Spinal cord (tissue), 10 donors: ENCODE data around the gene ACTL6A. TPM values are rescaled to one million over a fixed set of nuclear protein-coding genes. Genes with fewer than 3 reads are reported as not detected.

Experiments
- DNase-seq, 6 donors: peaks; one replicate each; pipeline versions ENCODE4 v3.0.0 to v3.0.0-alpha.2; 2013 to 2015; ENCODE audit warnings: low spot score in 6 of 6, low read depth in 4 of 6
- H3K27ac ChIP-seq: one replicate; pipeline ENCODE4 v1.5.1; 2013; ENCODE audit warnings: low read depth, low read length, control low read depth
- H3K27me3 ChIP-seq: one replicate; pipeline ENCODE4 v1.6.1; 2013; ENCODE audit warnings: low read length; ENCODE audit not compliant: control insufficient read depth, insufficient read depth
- H3K36me3 ChIP-seq: one replicate; pipeline ENCODE4 v1.6.1; 2013; ENCODE audit warnings: low read length; ENCODE audit not compliant: control insufficient read depth, insufficient read depth
- H3K4me1 ChIP-seq: one replicate; pipeline ENCODE4 v1.6.1; 2013; ENCODE audit warnings: low read length; ENCODE audit not compliant: control insufficient read depth, insufficient read depth
- H3K4me3 ChIP-seq: one replicate; pipeline ENCODE4 v1.5.1; 2013; ENCODE audit warnings: low read depth, low read length, control low read depth
- H3K9me3 ChIP-seq: one replicate; pipeline ENCODE4 v1.6.1; 2013; ENCODE audit warnings: low read length; ENCODE audit not compliant: control insufficient read depth, insufficient read depth
- WGBS: methylation state at CpG from one replicate; pipeline ENCODE4 v1.1.5; 2013; ENCODE audit warnings: missing lambda C conversion rate; ENCODE audit not compliant: insufficient coverage; 5-methylcytosine and 5-hydroxymethylcytosine counted together
- polyA plus RNA-seq, 2 donors: library from polyadenylated mRNA; unstranded; fragments of 120-200 nt; gene quantifications; one replicate each; pipeline ENCODE4 v1.2.1, GENCODE V29; 2013; ENCODE audit not compliant: insufficient read length in 2 of 2
- total RNA-seq, 2 donors: library from RNA; depleted of rRNA in 1 of 2; stranded (reverse); fragments of 120-200 nt in 1 of 2; fragments of >200 nt in 1 of 2; gene quantifications; one replicate each; pipeline versions ENCODE4 v1.2.3 to v1.2.4, GENCODE V29; 2013 to 2014
- donor health status: healthy.

The ACTL6A gene
- total and polyA plus RNA-seq, 4 donors: 29.8 to 46.2 (median 36.5) TPM

- no peak overlapping the region for H3K27ac ChIP-seq
- no peaks in the 10 kb centered on the region for H3K27me3 ChIP-seq
- H3K4me3 ChIP-seq: no peak overlapping the region
- 94% methylated on average over 2 of the region's 2 CpGs for WGBS
- H3K4me1 ChIP-seq: no peaks in the 10 kb centered on the region
- no peaks in the 10 kb centered on the region for H3K9me3 ChIP-seq
- DNase-seq: no peak
- H3K36me3 ChIP-seq: no peaks in the 10 kb centered on the region
Observed at GRCh38 chr3:179541094-179541493, 21.6 kb upstream of the ACTL6A start.

- H3K9me3 ChIP-seq: no peaks in the 10 kb centered on the region
- no peaks in the 10 kb centered on the region for H3K36me3 ChIP-seq
- 91% methylated on average over 1 of the region's 1 CpG for WGBS
- no peaks in the 10 kb centered on the region for H3K4me1 ChIP-seq
- H3K4me3 ChIP-seq: no peak overlapping the region
- no peaks in the 10 kb centered on the region for H3K27me3 ChIP-seq
- H3K27ac ChIP-seq: no peak overlapping the region
- no peak for DNase-seq
Observed at GRCh38 chr3:179541596-179541995, 21.1 kb upstream of the ACTL6A start.

- H3K4me3 ChIP-seq: no peak overlapping the region
- H3K9me3 ChIP-seq: no peaks in the 10 kb centered on the region
- no peaks in the 10 kb centered on the region for H3K27me3 ChIP-seq
- no peaks in the 10 kb centered on the region for H3K36me3 ChIP-seq
- H3K4me1 ChIP-seq: no peaks in the 10 kb centered on the region
- no peak overlapping the region for H3K27ac ChIP-seq
- DNase-seq: no peak
Observed at GRCh38 chr3:179542375-179542774, 20.4 kb upstream of the ACTL6A start.

- DNase-seq: no peak
- Histone ChIP-seq H3K27me3 (no peaks in the 10 kb centered on the region), H3K9me3 (no peaks in the 10 kb centered on the region), H3K4me1 (no peaks in the 10 kb centered on the region), H3K36me3 (no peaks in the 10 kb centered on the region), H3K27ac (no peak overlapping the region), H3K4me3 (no peak overlapping the region)
- no CpG with 5 or more reads among the region's 2 CpGs for WGBS
Observed at GRCh38 chr3:179544981-179545645, 17.6 kb upstream of the ACTL6A start.

GRCh38 chr3:179546814-179547241 lies 15.9 kb upstream of the ACTL6A start:
- Histone ChIP-seq H3K36me3 (no peaks in the 10 kb centered on the region), H3K4me3 (no peak overlapping the region), H3K4me1 (no peaks in the 10 kb centered on the region), H3K9me3 (no peaks in the 10 kb centered on the region), H3K27ac (no peak overlapping the region), H3K27me3 (no peaks in the 10 kb centered on the region)
- 81% methylated on average over 2 of the region's 2 CpGs for WGBS
- DNase-seq: no peak

GRCh38 chr3:179551349-179552105 lies 11.2 kb upstream of the ACTL6A start:
- no peak overlapping the region for H3K27ac ChIP-seq
- WGBS: no CpG with 5 or more reads among the region's 4 CpGs
- no peak for DNase-seq

GRCh38 chr3:179558742-179559364 lies 3.9 kb upstream of the ACTL6A start:
- Histone ChIP-seq H3K4me1 (peaks cover 5% of the 10 kb centered on the region), H3K4me3 (no peak overlapping the region), H3K27me3 (no peaks in the 10 kb centered on the region), H3K27ac (no peak overlapping the region), H3K9me3 (no peaks in the 10 kb centered on the region), H3K36me3 (no peaks in the 10 kb centered on the region)
- WGBS: 0% methylated on average over 2 of the region's 3 CpGs
- DNase-seq: peak; percentile 36 to 92 (median 62)

More at GRCh38 chr3:179551349-179552105, 11.2 kb upstream of the ACTL6A start:
- no peaks in the 10 kb centered on the region for H3K36me3 ChIP-seq
- H3K4me3 ChIP-seq: no peak overlapping the region
- H3K4me1 ChIP-seq: no peaks in the 10 kb centered on the region
- no peaks in the 10 kb centered on the region for H3K27me3 ChIP-seq
- no peaks in the 10 kb centered on the region for H3K9me3 ChIP-seq

- Histone ChIP-seq H3K27ac (no peak overlapping the region), H3K36me3 (no peaks in the 10 kb centered on the region), H3K9me3 (no peaks in the 10 kb centered on the region), H3K4me1 (peaks cover 7% of the 10 kb centered on the region), H3K27me3 (no peaks in the 10 kb centered on the region), H3K4me3 (no peak overlapping the region)
- WGBS: no CpG with 5 or more reads among the region's 1 CpG
- no peak for DNase-seq
Observed at GRCh38 chr3:179560791-179561190, 1.9 kb upstream of the ACTL6A start.

- H3K36me3 ChIP-seq: no peaks in the 10 kb centered on the region
- peak in 5 of 6 donors; percentile 4 to 79 (median 29) for DNase-seq
- H3K9me3 ChIP-seq: no peaks in the 10 kb centered on the region
- H3K4me1 ChIP-seq: peaks cover 7% of the 10 kb centered on the region
- H3K27me3 ChIP-seq: no peaks in the 10 kb centered on the region
- peak overlapping the region; percentile 85 for H3K4me3 ChIP-seq
- WGBS: 0% methylated on average over 40 of the region's 40 CpGs
- peak overlapping the region; percentile 97 for H3K27ac ChIP-seq
Observed at GRCh38 chr3:179563271-179563783, 601 bp downstream of the ACTL6A start.
